ENCODE data around the gene MRPL14.

DNA sequence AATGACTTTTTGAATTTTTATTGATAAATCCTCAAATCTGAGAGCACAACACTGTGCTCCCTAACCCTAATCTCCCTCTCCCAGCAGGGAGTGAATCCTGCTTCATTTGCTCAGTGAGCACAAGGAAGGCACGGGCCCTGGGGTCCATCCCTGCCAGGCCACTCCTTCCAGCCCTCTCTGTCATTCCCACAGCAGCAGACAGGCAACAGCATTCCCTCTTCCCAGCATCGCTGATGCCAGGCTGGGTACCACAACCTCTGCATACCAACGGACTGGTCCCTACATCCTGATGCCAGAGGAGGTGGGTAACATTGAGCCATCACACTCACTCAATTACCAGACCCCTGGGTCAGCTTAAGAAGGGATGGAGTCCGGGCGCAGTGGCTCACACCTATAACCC is 34.2 kb downstream of the MRPL14 start:
- TF ChIP-seq EP300 (IDR thresholded peaks at IDR 0.05): no peak
- TF ChIP-seq, protein P1, sequence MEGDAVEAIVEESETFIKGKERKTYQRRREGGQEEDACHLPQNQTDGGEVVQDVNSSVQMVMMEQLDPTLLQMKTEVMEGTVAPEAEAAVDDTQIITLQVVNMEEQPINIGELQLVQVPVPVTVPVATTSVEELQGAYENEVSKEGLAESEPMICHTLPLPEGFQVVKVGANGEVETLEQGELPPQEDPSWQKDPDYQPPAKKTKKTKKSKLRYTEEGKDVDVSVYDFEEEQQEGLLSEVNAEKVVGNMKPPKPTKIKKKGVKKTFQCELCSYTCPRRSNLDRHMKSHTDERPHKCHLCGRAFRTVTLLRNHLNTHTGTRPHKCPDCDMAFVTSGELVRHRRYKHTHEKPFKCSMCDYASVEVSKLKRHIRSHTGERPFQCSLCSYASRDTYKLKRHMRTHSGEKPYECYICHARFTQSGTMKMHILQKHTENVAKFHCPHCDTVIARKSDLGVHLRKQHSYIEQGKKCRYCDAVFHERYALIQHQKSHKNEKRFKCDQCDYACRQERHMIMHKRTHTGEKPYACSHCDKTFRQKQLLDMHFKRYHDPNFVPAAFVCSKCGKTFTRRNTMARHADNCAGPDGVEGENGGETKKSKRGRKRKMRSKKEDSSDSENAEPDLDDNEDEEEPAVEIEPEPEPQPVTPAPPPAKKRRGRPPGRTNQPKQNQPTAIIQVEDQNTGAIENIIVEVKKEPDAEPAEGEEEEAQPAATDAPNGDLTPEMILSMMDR (IDR thresholded peaks at IDR 0.05): no peak

All from tibial nerve (tissue), 4 donors.